ENCODE results near the gene SULT1A3. TPM values are rescaled to one million over a fixed set of nuclear protein-coding genes. Genes with fewer than 3 reads are reported as not detected.
A peak's percentile ranks its signal among the peaks of the same experiment; 100 is the strongest.
"Not testable (repeated sequence)": the region's sequence is repeated elsewhere in the genome, so short reads cannot be mapped to it uniquely, and the experiment has no call there.

The SULT1A3 gene
- total RNA-seq, 1 experiment from 2014 or later, result 13.4 TPM

GRCh38 chr16:30187971-30188561 is 11.0 kb upstream of the SULT1A3 start:
- no peak for TF ChIP-seq CTCF (IDR thresholded peaks at IDR 0.05; ENCODE audit: unreplicated experiment)
- CTCF ChIA-PET, result interaction anchor here (0.5 to 1.2 kb wide), 6 partner anchors 16 to 753 kb away, joined by 3 to 4 read pairs (median 4); partner anchors contain the start of gene TBX6

GRCh38 chr16:30191158-30191557 is 7.9 kb upstream of the SULT1A3 start:
- CTCF ChIA-PET; BruUV-seq (replicated peaks): not testable (repeated sequence)

More at GRCh38 chr16:30187971-30188561, 11.0 kb upstream of the SULT1A3 start:
- Mint-ChIP-seq H3K27me3 (ENCODE audit: insufficient read depth, unreplicated experiment) (no peaks in the 10 kb centered on the region), H3K27ac (ENCODE audit: low read depth, unreplicated experiment) (no peak overlapping the region), H3K4me1 (ENCODE audit: insufficient read depth, unreplicated experiment) (peaks cover 4% of the 10 kb centered on the region), H3K4me3 (ENCODE audit: unreplicated experiment) (no peak overlapping the region), H3K36me3 (ENCODE audit: insufficient read depth, unreplicated experiment) (no peaks in the 10 kb centered on the region), H3K9me3 (ENCODE audit: unreplicated experiment) (no peaks in the 10 kb centered on the region)
- DNase-seq (ENCODE audit: unreplicated experiment), result no peak
- intact Hi-C loops (cut with micrococcal nuclease), result no loop called here
- BruUV-seq (replicated peaks), result no TSS peak
- POLR2A ChIA-PET, result no interaction called here

GRCh38 chr16:30193098-30193497 is 6.0 kb upstream of the SULT1A3 start:
- intact Hi-C loops (cut with micrococcal nuclease); H3K27ac Mint-ChIP-seq (ENCODE audit: low read depth, unreplicated experiment); H3K9me3 Mint-ChIP-seq (ENCODE audit: unreplicated experiment); DNase-seq (ENCODE audit: unreplicated experiment); H3K4me3 Mint-ChIP-seq (ENCODE audit: unreplicated experiment); H3K36me3 Mint-ChIP-seq (ENCODE audit: insufficient read depth, unreplicated experiment); H3K4me1 Mint-ChIP-seq (ENCODE audit: insufficient read depth, unreplicated experiment); H3K27me3 Mint-ChIP-seq (ENCODE audit: insufficient read depth, unreplicated experiment); CTCF ChIA-PET; POLR2A ChIA-PET: not testable (repeated sequence)
- BruUV-seq (replicated peaks), result TSS peak; percentile 69

More at GRCh38 chr16:30191158-30191557, 7.9 kb upstream of the SULT1A3 start:
- H3K27me3 Mint-ChIP-seq (ENCODE audit: insufficient read depth, unreplicated experiment); H3K36me3 Mint-ChIP-seq (ENCODE audit: insufficient read depth, unreplicated experiment); POLR2A ChIA-PET; H3K4me3 Mint-ChIP-seq (ENCODE audit: unreplicated experiment); H3K9me3 Mint-ChIP-seq (ENCODE audit: unreplicated experiment); DNase-seq (ENCODE audit: unreplicated experiment); H3K4me1 Mint-ChIP-seq (ENCODE audit: insufficient read depth, unreplicated experiment); intact Hi-C loops (cut with micrococcal nuclease); H3K27ac Mint-ChIP-seq (ENCODE audit: low read depth, unreplicated experiment): not testable (repeated sequence)

GRCh38 chr16:30193615-30194014 is 5.4 kb upstream of the SULT1A3 start, which contains the start of the genes BOLA2B and SLX1A:
TSS of gene BOLA2B (minus strand) at chr16:30193666. CDS start at chr16:30193595, 71 bp downstream.
TSS of gene SLX1A (plus strand) at chr16:30193875. CDS start at chr16:30194085, 210 bp downstream.
- H3K27ac Mint-ChIP-seq (ENCODE audit: low read depth, unreplicated experiment); H3K27me3 Mint-ChIP-seq (ENCODE audit: insufficient read depth, unreplicated experiment); POLR2A ChIA-PET; DNase-seq (ENCODE audit: unreplicated experiment); BruUV-seq (replicated peaks); H3K9me3 Mint-ChIP-seq (ENCODE audit: unreplicated experiment); H3K4me1 Mint-ChIP-seq (ENCODE audit: insufficient read depth, unreplicated experiment); H3K4me3 Mint-ChIP-seq (ENCODE audit: unreplicated experiment); CTCF ChIA-PET; intact Hi-C loops (cut with micrococcal nuclease); H3K36me3 Mint-ChIP-seq (ENCODE audit: insufficient read depth, unreplicated experiment): not testable (repeated sequence)

- DNase-seq (ENCODE audit: unreplicated experiment); H3K4me3 Mint-ChIP-seq (ENCODE audit: unreplicated experiment); CTCF ChIA-PET; H3K27ac Mint-ChIP-seq (ENCODE audit: low read depth, unreplicated experiment); POLR2A ChIA-PET; H3K36me3 Mint-ChIP-seq (ENCODE audit: insufficient read depth, unreplicated experiment); intact Hi-C loops (cut with micrococcal nuclease); H3K9me3 Mint-ChIP-seq (ENCODE audit: unreplicated experiment); H3K27me3 Mint-ChIP-seq (ENCODE audit: insufficient read depth, unreplicated experiment); H3K4me1 Mint-ChIP-seq (ENCODE audit: insufficient read depth, unreplicated experiment): not testable (repeated sequence)
- TSS peak; percentile 93 for BruUV-seq (replicated peaks)
These were observed 4.7 kb upstream of the SULT1A3 start for GRCh38 chr16:30194172-30194925.

GRCh38 chr16:30197001-30197400 is 2.1 kb upstream of the SULT1A3 start:
- BruUV-seq (replicated peaks); intact Hi-C loops (cut with micrococcal nuclease); CTCF ChIA-PET: not testable (repeated sequence)

GRCh38 chr16:30199608-30200343 is 721 bp downstream of the SULT1A3 start:
- POLR2A ChIA-PET; H3K9me3 Mint-ChIP-seq (ENCODE audit: unreplicated experiment); DNase-seq (ENCODE audit: unreplicated experiment); H3K4me3 Mint-ChIP-seq (ENCODE audit: unreplicated experiment); CTCF ChIA-PET; intact Hi-C loops (cut with micrococcal nuclease); H3K27ac Mint-ChIP-seq (ENCODE audit: low read depth, unreplicated experiment); BruUV-seq (replicated peaks); H3K36me3 Mint-ChIP-seq (ENCODE audit: insufficient read depth, unreplicated experiment); H3K4me1 Mint-ChIP-seq (ENCODE audit: insufficient read depth, unreplicated experiment); H3K27me3 Mint-ChIP-seq (ENCODE audit: insufficient read depth, unreplicated experiment): not testable (repeated sequence)

More at GRCh38 chr16:30197001-30197400, 2.1 kb upstream of the SULT1A3 start:
- H3K9me3 Mint-ChIP-seq (ENCODE audit: unreplicated experiment); H3K4me1 Mint-ChIP-seq (ENCODE audit: insufficient read depth, unreplicated experiment); DNase-seq (ENCODE audit: unreplicated experiment); H3K4me3 Mint-ChIP-seq (ENCODE audit: unreplicated experiment); H3K27ac Mint-ChIP-seq (ENCODE audit: low read depth, unreplicated experiment); H3K36me3 Mint-ChIP-seq (ENCODE audit: insufficient read depth, unreplicated experiment); POLR2A ChIA-PET; H3K27me3 Mint-ChIP-seq (ENCODE audit: insufficient read depth, unreplicated experiment): not testable (repeated sequence)

GRCh38 chr16:30205541-30206236 is 6.6 kb downstream of the SULT1A3 start:
- H3K4me1 Mint-ChIP-seq (ENCODE audit: insufficient read depth, unreplicated experiment); H3K36me3 Mint-ChIP-seq (ENCODE audit: insufficient read depth, unreplicated experiment); DNase-seq (ENCODE audit: unreplicated experiment); BruUV-seq (replicated peaks); H3K27ac Mint-ChIP-seq (ENCODE audit: low read depth, unreplicated experiment); CTCF ChIA-PET; POLR2A ChIA-PET; intact Hi-C loops (cut with micrococcal nuclease); H3K9me3 Mint-ChIP-seq (ENCODE audit: unreplicated experiment); H3K4me3 Mint-ChIP-seq (ENCODE audit: unreplicated experiment); H3K27me3 Mint-ChIP-seq (ENCODE audit: insufficient read depth, unreplicated experiment): not testable (repeated sequence)
